CD4-positive, CD25-positive, alpha-beta regulatory T cell (primary cell): ENCODE measurements around the gene RALGDS. TPM values are rescaled to one million over a fixed set of nuclear protein-coding genes. Genes with fewer than 3 reads are reported as not detected.

ENCODE experiments used
- ATAC-seq, 2 donors: fragments of 150-1000 bp; cut with Tn5 transposase; one replicate each; pipeline ENCODE4 v1.10.0; 2021; ENCODE audit warnings: low read depth in 2 of 2, moderate number of reproducible peaks in 2 of 2, moderate library complexity in 1 of 2
- DNase-seq, 3 donors: peaks; one replicate each; pipeline versions ENCODE4 v3.0.0 to v3.0.0-alpha.2; 2012 to 2022; ENCODE audit warnings: mixed read lengths in 1 of 3
- H3K27ac ChIP-seq: one replicate; pipeline ENCODE4 v1.7.0; 2013; ENCODE audit warnings: mild to moderate bottlenecking, low read length; ENCODE audit not compliant: insufficient read depth, poor library complexity, severe bottlenecking
- H3K27me3 ChIP-seq: one replicate; pipeline ENCODE4 v1.7.0; 2013; ENCODE audit warnings: low read length; ENCODE audit not compliant: control insufficient read depth, insufficient read depth
- H3K36me3 ChIP-seq: one replicate; pipeline ENCODE4 v1.7.0; 2013; ENCODE audit warnings: mild to moderate bottlenecking, low read length, moderate library complexity; ENCODE audit not compliant: control insufficient read depth, insufficient read depth
- H3K4me1 ChIP-seq: 2 replicates; pipeline ENCODE4 v1.7.0; 2013; ENCODE audit warnings: mild to moderate bottlenecking, low read length; ENCODE audit not compliant: insufficient read depth, control insufficient read depth, poor library complexity, severe bottlenecking
- H3K4me3 ChIP-seq: one replicate; pipeline ENCODE4 v1.7.0; 2013; ENCODE audit warnings: low read depth, mild to moderate bottlenecking, low read length, moderate library complexity
- H3K9me3 ChIP-seq, 2 experiments: 1 replicate in 1 of 2; 2 replicates in 1 of 2; pipeline ENCODE4 v1.7.0; 2013; ENCODE audit warnings: low read length in 2 of 2, mild to moderate bottlenecking in 1 of 2, moderate library complexity in 1 of 2; ENCODE audit not compliant: control insufficient read depth in 2 of 2
- H3K27ac Mint-ChIP-seq, 3 donors: one replicate each; pipeline ENCODE4 v1.8.0; 2020 to 2022; ENCODE audit warnings: mild to moderate bottlenecking in 3 of 3, mixed read lengths in 3 of 3, moderate library complexity in 2 of 3
- H3K27me3 Mint-ChIP-seq: one replicate; pipeline ENCODE4 v1.8.0; 2022; ENCODE audit warnings: mild to moderate bottlenecking, mixed read lengths
- H3K36me3 Mint-ChIP-seq: one replicate; pipeline ENCODE4 v1.8.0; 2020; ENCODE audit warnings: mixed read lengths
- H3K4me1 Mint-ChIP-seq, 4 donors: one replicate each; pipeline ENCODE4 v1.8.0; 2020 to 2022; ENCODE audit warnings: mixed read lengths in 4 of 4, mild to moderate bottlenecking in 1 of 4
- H3K4me3 Mint-ChIP-seq, 4 donors: one replicate each; pipeline ENCODE4 v1.8.0; 2020 to 2022; ENCODE audit warnings: mild to moderate bottlenecking in 4 of 4, mixed read lengths in 4 of 4, moderate library complexity in 3 of 4
- H3K9me3 Mint-ChIP-seq, 7 donors: one replicate each; pipeline ENCODE4 v1.8.0; 2020 to 2022; ENCODE audit warnings: mixed read lengths in 7 of 7, mild to moderate bottlenecking in 3 of 7, moderate library complexity in 2 of 7
- polyA plus RNA-seq, 4 donors: library from polyadenylated mRNA; unstranded; fragments of 300-500 nt; fragmentation: Illumina TruSeq; gene quantifications; one replicate each; pipeline ENCODE4 v1.2.3, GENCODE V29; 2021
- total RNA-seq: library from RNA; stranded (reverse); gene quantifications from one replicate; pipeline ENCODE4 v1.2.3, GENCODE V29; 2022

The RALGDS gene
- total and polyA plus RNA-seq, 5 donors from 2014 or later, result 34.6 to 228 (median 58.5) TPM

GRCh38 chr9:133131506-133131905, 10.5 kb upstream of the RALGDS start:
- peaks cover 11% of the 10 kb centered on the region for H3K36me3 Mint-ChIP-seq
- Histone ChIP-seq H3K4me1 (peaks cover 96% of the 10 kb centered on the region), H3K27me3 (no peaks in the 10 kb centered on the region), H3K4me3 (peak overlapping the region; percentile 19), H3K36me3 (no peaks in the 10 kb centered on the region), H3K9me3 (no peaks in the 10 kb centered on the region), H3K27ac (peak overlapping the region; percentile 100)
- H3K27ac Mint-ChIP-seq, result peak overlapping the region; percentile 100
- H3K4me1 Mint-ChIP-seq, result peaks cover 7 to 94% (median 49%) of the 10 kb centered on the region in 4 donors
- DNase-seq (no peak), ATAC-seq (no peak)
- H3K4me3 Mint-ChIP-seq, result peak overlapping the region; percentile 79 to 93 (median 91)
- peaks cover 5% of the 10 kb centered on the region for H3K27me3 Mint-ChIP-seq
- peaks cover 0 to 1% (median 0%) of the 10 kb centered on the region in 7 donors for H3K9me3 Mint-ChIP-seq

- Mint-ChIP-seq H3K36me3 (peaks cover 8% of the 10 kb centered on the region), H3K27ac (peak overlapping the region; percentile 100), H3K4me1 (peaks cover 3 to 94% (median 46%) of the 10 kb centered on the region in 4 donors), H3K4me3 (peak overlapping the region; percentile 91 to 95 (median 92)), H3K27me3 (peaks cover 5% of the 10 kb centered on the region), H3K9me3 (peaks cover 0 to 1% (median 0%) of the 10 kb centered on the region in 7 donors)
- DNase-seq, result peak; percentile 55 to 86 (median 70)
- Histone ChIP-seq H3K27me3 (no peaks in the 10 kb centered on the region), H3K36me3 (no peaks in the 10 kb centered on the region), H3K27ac (peak overlapping the region; percentile 100), H3K4me1 (peaks cover 98% of the 10 kb centered on the region), H3K4me3 (peak overlapping the region; percentile 95), H3K9me3 (no peaks in the 10 kb centered on the region)
- peak; percentile 50 to 56 for ATAC-seq
Observed at GRCh38 chr9:133130685-133131244, 9.7 kb upstream of the RALGDS start.

- H3K4me3 Mint-ChIP-seq, result peak overlapping the region; percentile 91 to 95 (median 92)
- peak overlapping the region; percentile 100 for H3K27ac ChIP-seq
Observed at GRCh38 chr9:133129001-133129795, 8.2 kb upstream of the RALGDS start.

GRCh38 chr9:133128152-133128551, 7.1 kb upstream of the RALGDS start:
- Histone ChIP-seq H3K9me3 (no peaks in the 10 kb centered on the region), H3K27me3 (no peaks in the 10 kb centered on the region), H3K4me1 (peaks cover 93% of the 10 kb centered on the region), H3K27ac (peak overlapping the region; percentile 100), H3K4me3 (peak overlapping the region; percentile 50), H3K36me3 (no peaks in the 10 kb centered on the region)
- no peak for DNase-seq
- peaks cover 19 to 93% (median 45%) of the 10 kb centered on the region in 4 donors for H3K4me1 Mint-ChIP-seq
- peak overlapping the region; percentile 90 to 94 (median 93) for H3K27ac Mint-ChIP-seq
- H3K36me3 Mint-ChIP-seq, result peaks cover 6% of the 10 kb centered on the region
- ATAC-seq, result no peak
- peak overlapping the region; percentile 65 to 97 (median 92) for H3K4me3 Mint-ChIP-seq
- peaks cover 5% of the 10 kb centered on the region for H3K27me3 Mint-ChIP-seq
- peaks cover 0 to 1% (median 0%) of the 10 kb centered on the region in 7 donors for H3K9me3 Mint-ChIP-seq

More at GRCh38 chr9:133129001-133129795, 8.2 kb upstream of the RALGDS start:
- Mint-ChIP-seq H3K36me3 (peaks cover 6% of the 10 kb centered on the region), H3K4me1 (peaks cover 9 to 94% (median 46%) of the 10 kb centered on the region in 4 donors), H3K27ac (peak overlapping the region; percentile 100), H3K27me3 (peaks cover 5% of the 10 kb centered on the region), H3K9me3 (peaks cover 0 to 1% (median 0%) of the 10 kb centered on the region in 7 donors)
- Histone ChIP-seq H3K36me3 (no peaks in the 10 kb centered on the region), H3K4me1 (peaks cover 97% of the 10 kb centered on the region), H3K27me3 (no peaks in the 10 kb centered on the region), H3K4me3 (peak overlapping the region; percentile 95), H3K9me3 (no peaks in the 10 kb centered on the region)
- no peak for ATAC-seq
- DNase-seq, result no peak

- Mint-ChIP-seq H3K27me3 (peaks cover 5% of the 10 kb centered on the region), H3K4me1 (peaks cover 20 to 91% (median 50%) of the 10 kb centered on the region in 4 donors), H3K9me3 (peaks cover 0 to 1% (median 0%) of the 10 kb centered on the region in 7 donors), H3K4me3 (peak overlapping the region; percentile 65 to 97 (median 92)), H3K27ac (peak overlapping the region; percentile 90 to 94 (median 93)), H3K36me3 (peaks cover 6% of the 10 kb centered on the region)
- Histone ChIP-seq H3K9me3 (no peaks in the 10 kb centered on the region), H3K27me3 (no peaks in the 10 kb centered on the region), H3K27ac (peak overlapping the region; percentile 100), H3K4me3 (peak overlapping the region; percentile 50), H3K36me3 (no peaks in the 10 kb centered on the region), H3K4me1 (peaks cover 90% of the 10 kb centered on the region)
- ATAC-seq, result peak; percentile 18 to 19
- DNase-seq, result peak; percentile 37 to 64 (median 54)
Observed at GRCh38 chr9:133127340-133127981, 6.4 kb upstream of the RALGDS start.

- H3K4me3 Mint-ChIP-seq, result peak overlapping the region; percentile 65 to 93 (median 90)
- no peaks in the 10 kb centered on the region for H3K36me3 ChIP-seq
- H3K9me3 ChIP-seq, result no peaks in the 10 kb centered on the region
- H3K27me3 Mint-ChIP-seq, result peaks cover 5% of the 10 kb centered on the region
- H3K4me1 ChIP-seq, result peaks cover 88% of the 10 kb centered on the region
- peak overlapping the region; percentile 90 to 94 (median 93) for H3K27ac Mint-ChIP-seq
- H3K27ac ChIP-seq, result peak overlapping the region; percentile 100
- H3K9me3 Mint-ChIP-seq, result peaks cover 0 to 1% (median 0%) of the 10 kb centered on the region in 7 donors
- DNase-seq, result no peak
- peaks cover 20 to 91% (median 53%) of the 10 kb centered on the region in 4 donors for H3K4me1 Mint-ChIP-seq
- H3K27me3 ChIP-seq, result no peaks in the 10 kb centered on the region
- no peak for ATAC-seq
- H3K36me3 Mint-ChIP-seq, result peaks cover 6% of the 10 kb centered on the region
- H3K4me3 ChIP-seq, result peak overlapping the region; percentile 53
Observed at GRCh38 chr9:133126697-133127339, 5.8 kb upstream of the RALGDS start.
